ENCODE measurements around the gene CFAP100.

The CFAP100 gene

GRCh38 chr3:126376444-126376843 is 18.3 kb upstream of the CFAP100 start:
- H3K9me3 ChIP-seq (ENCODE audit: control insufficient read depth, insufficient read depth, low read depth, low read length): no peaks in the 10 kb centered on the region
- H3K4me3 ChIP-seq (ENCODE audit: low read depth, low read length): no peak overlapping the region
- H3K27ac ChIP-seq (ENCODE audit: extremely low read depth, low read depth, low read length): no peak overlapping the region
- CTCF ChIA-PET: no interaction called here
- no peaks in the 10 kb centered on the region for H3K36me3 ChIP-seq (ENCODE audit: control insufficient read depth in 2 of 2, insufficient read depth in 1 of 2, low read length in 2 of 2)
- POLR2A ChIA-PET: no interaction called here
- H3K4me1 ChIP-seq (ENCODE audit: control insufficient read depth, insufficient read depth, low read length): no peaks in the 10 kb centered on the region
- TF ChIP-seq ZSCAN23 (tag by site-specific recombination; IDR thresholded peaks at IDR 0.05) (no peak), ZNF529 (tag by site-specific recombination; IDR thresholded peaks at IDR 0.05; ENCODE audit: insufficient replicate concordance) (no peak), ZSCAN16 (tag by site-specific recombination; IDR thresholded peaks at IDR 0.05) (no peak), ZEB2 (tag by site-specific recombination; IDR thresholded peaks at IDR 0.05) (no peak), GLIS1 (tag by site-specific recombination; IDR thresholded peaks at IDR 0.05) (no peak), ZNF394 (tag by site-specific recombination; IDR thresholded peaks at IDR 0.05; ENCODE audit: borderline replicate concordance) (no peak), HOXC10 (CRISPR knock-in tag; IDR thresholded peaks at IDR 0.05) (no peak), ZFHX2 (tag by site-specific recombination; conservative IDR thresholded peaks at IDR 0.05) (no peak), ZNF416 (tag by site-specific recombination; IDR thresholded peaks at IDR 0.05) (no peak), ZNF654 (tag by site-specific recombination; IDR thresholded peaks at IDR 0.05; ENCODE audit: low read depth) (no peak), HOXD13 (CRISPR knock-in tag; IDR thresholded peaks at IDR 0.05; ENCODE audit: borderline replicate concordance) (no peak), ZNF292 (tag by site-specific recombination; IDR thresholded peaks at IDR 0.05; ENCODE audit: borderline replicate concordance, low read depth) (no peak), ZNF776 (tag by site-specific recombination; IDR thresholded peaks at IDR 0.05; ENCODE audit: borderline replicate concordance) (no peak), ZNF433 (tag by site-specific recombination; IDR thresholded peaks at IDR 0.05; ENCODE audit: low read depth) (no peak), ZNF701 (tag by site-specific recombination; IDR thresholded peaks at IDR 0.05) (no peak), ZNF169 (tag by site-specific recombination; IDR thresholded peaks at IDR 0.05) (no peak), ELK4 (IDR thresholded peaks at IDR 0.05; ENCODE audit: borderline replicate concordance, low read depth, low read length) (no peak), ZNF521 (tag by site-specific recombination; IDR thresholded peaks at IDR 0.05) (no peak)

DNA sequence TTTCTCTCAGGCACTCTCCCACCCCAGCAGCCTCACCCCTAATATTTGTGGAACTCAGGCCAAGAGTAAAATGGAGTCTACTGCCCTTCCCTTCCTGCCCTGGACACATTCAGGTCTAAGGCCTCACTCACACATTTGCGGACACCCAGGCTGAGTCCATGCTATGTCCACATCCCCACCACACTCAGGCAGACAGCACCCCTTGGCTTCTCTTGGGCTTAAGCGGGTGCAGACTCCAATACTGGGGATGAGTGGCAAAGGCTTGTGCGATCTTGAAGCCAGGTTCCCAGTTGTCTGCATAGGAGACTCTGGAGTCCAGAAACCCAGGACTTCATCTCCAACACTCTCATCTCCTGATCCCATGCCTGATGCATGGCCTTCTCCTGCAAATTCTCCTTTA is 17.5 kb upstream of the CFAP100 start:
- H3K27ac ChIP-seq (ENCODE audit: extremely low read depth, low read depth, low read length): no peak overlapping the region
- H3K4me1 ChIP-seq (ENCODE audit: control insufficient read depth, insufficient read depth, low read length): no peaks in the 10 kb centered on the region
- no peaks in the 10 kb centered on the region for H3K9me3 ChIP-seq (ENCODE audit: control insufficient read depth, insufficient read depth, low read depth, low read length)
- H3K36me3 ChIP-seq (ENCODE audit: control insufficient read depth in 2 of 2, insufficient read depth in 1 of 2, low read length in 2 of 2): no peaks in the 10 kb centered on the region
- H3K4me3 ChIP-seq (ENCODE audit: low read depth, low read length): no peak overlapping the region
- POLR2A ChIA-PET: no interaction called here
- CTCF ChIA-PET: no interaction called here
- TF ChIP-seq ZBTB1 (tag by site-specific recombination; IDR thresholded peaks at IDR 0.05): no peak
- TF ChIP-seq, protein P1, sequence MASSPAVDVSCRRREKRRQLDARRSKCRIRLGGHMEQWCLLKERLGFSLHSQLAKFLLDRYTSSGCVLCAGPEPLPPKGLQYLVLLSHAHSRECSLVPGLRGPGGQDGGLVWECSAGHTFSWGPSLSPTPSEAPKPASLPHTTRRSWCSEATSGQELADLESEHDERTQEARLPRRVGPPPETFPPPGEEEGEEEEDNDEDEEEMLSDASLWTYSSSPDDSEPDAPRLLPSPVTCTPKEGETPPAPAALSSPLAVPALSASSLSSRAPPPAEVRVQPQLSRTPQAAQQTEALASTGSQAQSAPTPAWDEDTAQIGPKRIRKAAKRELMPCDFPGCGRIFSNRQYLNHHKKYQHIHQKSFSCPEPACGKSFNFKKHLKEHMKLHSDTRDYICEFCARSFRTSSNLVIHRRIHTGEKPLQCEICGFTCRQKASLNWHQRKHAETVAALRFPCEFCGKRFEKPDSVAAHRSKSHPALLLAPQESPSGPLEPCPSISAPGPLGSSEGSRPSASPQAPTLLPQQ (tag by site-specific recombination; IDR thresholded peaks at IDR 0.05): no peak
- TF ChIP-seq, protein P2, sequence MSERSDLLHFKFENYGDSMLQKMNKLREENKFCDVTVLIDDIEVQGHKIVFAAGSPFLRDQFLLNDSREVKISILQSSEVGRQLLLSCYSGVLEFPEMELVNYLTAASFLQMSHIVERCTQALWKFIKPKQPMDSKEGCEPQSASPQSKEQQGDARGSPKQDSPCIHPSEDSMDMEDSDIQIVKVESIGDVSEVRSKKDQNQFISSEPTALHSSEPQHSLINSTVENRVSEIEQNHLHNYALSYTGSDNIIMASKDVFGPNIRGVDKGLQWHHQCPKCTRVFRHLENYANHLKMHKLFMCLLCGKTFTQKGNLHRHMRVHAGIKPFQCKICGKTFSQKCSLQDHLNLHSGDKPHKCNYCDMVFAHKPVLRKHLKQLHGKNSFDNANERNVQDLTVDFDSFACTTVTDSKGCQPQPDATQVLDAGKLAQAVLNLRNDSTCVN (tag by site-specific recombination; optimal IDR thresholded peaks at IDR 0.05): no peak
- TF ChIP-seq, protein P3, sequence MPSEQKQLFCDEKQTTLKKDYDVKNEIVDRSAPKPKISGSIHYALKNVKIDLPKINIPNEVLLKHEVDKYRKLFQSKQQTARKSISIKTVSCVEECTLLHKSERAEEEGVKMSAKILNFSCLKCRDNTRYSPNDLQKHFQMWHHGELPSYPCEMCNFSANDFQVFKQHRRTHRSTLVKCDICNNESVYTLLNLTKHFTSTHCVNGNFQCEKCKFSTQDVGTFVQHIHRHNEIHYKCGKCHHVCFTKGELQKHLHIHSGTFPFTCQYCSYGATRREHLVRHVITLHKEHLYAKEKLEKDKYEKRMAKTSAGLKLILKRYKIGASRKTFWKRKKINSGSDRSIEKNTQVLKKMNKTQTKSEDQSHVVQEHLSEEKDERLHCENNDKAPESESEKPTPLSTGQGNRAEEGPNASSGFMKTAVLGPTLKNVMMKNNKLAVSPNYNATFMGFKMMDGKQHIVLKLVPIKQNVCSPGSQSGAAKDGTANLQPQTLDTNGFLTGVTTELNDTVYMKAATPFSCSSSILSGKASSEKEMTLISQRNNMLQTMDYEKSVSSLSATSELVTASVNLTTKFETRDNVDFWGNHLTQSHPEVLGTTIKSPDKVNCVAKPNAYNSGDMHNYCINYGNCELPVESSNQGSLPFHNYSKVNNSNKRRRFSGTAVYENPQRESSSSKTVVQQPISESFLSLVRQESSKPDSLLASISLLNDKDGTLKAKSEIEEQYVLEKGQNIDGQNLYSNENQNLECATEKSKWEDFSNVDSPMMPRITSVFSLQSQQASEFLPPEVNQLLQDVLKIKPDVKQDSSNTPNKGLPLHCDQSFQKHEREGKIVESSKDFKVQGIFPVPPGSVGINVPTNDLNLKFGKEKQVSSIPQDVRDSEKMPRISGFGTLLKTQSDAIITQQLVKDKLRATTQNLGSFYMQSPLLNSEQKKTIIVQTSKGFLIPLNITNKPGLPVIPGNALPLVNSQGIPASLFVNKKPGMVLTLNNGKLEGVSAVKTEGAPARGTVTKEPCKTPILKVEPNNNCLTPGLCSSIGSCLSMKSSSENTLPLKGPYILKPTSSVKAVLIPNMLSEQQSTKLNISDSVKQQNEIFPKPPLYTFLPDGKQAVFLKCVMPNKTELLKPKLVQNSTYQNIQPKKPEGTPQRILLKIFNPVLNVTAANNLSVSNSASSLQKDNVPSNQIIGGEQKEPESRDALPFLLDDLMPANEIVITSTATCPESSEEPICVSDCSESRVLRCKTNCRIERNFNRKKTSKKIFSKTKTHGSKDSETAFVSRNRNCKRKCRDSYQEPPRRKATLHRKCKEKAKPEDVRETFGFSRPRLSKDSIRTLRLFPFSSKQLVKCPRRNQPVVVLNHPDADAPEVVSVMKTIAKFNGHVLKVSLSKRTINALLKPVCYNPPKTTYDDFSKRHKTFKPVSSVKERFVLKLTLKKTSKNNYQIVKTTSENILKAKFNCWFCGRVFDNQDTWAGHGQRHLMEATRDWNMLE (tag by site-specific recombination; conservative IDR thresholded peaks at IDR 0.05; ENCODE audit: low read depth): no peak
- TF ChIP-seq ZNF792 (tag by site-specific recombination; IDR thresholded peaks at IDR 0.05): no peak
- no peak for TF ChIP-seq ZNF404 (tag by site-specific recombination; IDR thresholded peaks at IDR 0.05)
- no peak for TF ChIP-seq ZNF560 (tag by site-specific recombination; IDR thresholded peaks at IDR 0.05; ENCODE audit: borderline replicate concordance)
- TF ChIP-seq ZNF624 (tag by site-specific recombination; IDR thresholded peaks at IDR 0.05): no peak
